Activated CD8-positive, alpha-beta memory T cell treated with anti-CD3 and anti-CD28 coated beads for 1 hour (primary cell): ENCODE data around the gene FKBP2.

Experiments used
- DNase-seq, 2 donors: peaks; one replicate each; pipeline ENCODE4 v3.0.0-alpha.2; 2020; ENCODE audit warnings: low read depth in 1 of 2; ENCODE audit errors: extremely low read depth in 1 of 2

FKBP2 gene

GRCh38 chr11:64278576-64279190 is 37.8 kb downstream of the FKBP2 start:
- DNase-seq: no peak

GRCh38 chr11:64281957-64282770 is 41.3 kb downstream of the FKBP2 start:
- DNase-seq: no peak

GRCh38 chr11:64283092-64283491 is 42.2 kb downstream of the FKBP2 start:
- no peak for DNase-seq

- DNase-seq: peak; percentile 70 to 89
Observed at GRCh38 chr11:64284048-64284961, 43.4 kb downstream of the FKBP2 start, which contains the start of gene BAD. Gene BAD (minus strand): TSS chr11:64284665. CDS start chr11:64284368, 297 bp downstream.

GRCh38 chr11:64284962-64285884 is 44.3 kb downstream of the FKBP2 start, which contains the start of gene GPR137:
Gene GPR137 (plus strand): TSS chr11:64285848. CDS start chr11:64286525, 677 bp downstream.
- DNase-seq: peak; percentile 71 to 92

GRCh38 chr11:64285885-64286800 is 45.2 kb downstream of the FKBP2 start:
- no peak for DNase-seq

GRCh38 chr11:64286801-64287159 is 45.9 kb downstream of the FKBP2 start:
- DNase-seq: no peak

- DNase-seq: no peak
Observed at GRCh38 chr11:64287676-64288352, 46.9 kb downstream of the FKBP2 start.

- DNase-seq: no peak
Observed at GRCh38 chr11:64288353-64288750, 47.5 kb downstream of the FKBP2 start.

- no peak for DNase-seq
Observed at GRCh38 chr11:64289002-64289564, 48.2 kb downstream of the FKBP2 start.

GRCh38 chr11:64290352-64291261 is 49.7 kb downstream of the FKBP2 start:
- no peak for DNase-seq

- DNase-seq: no peak
Observed at GRCh38 chr11:64291262-64291751, 50.4 kb downstream of the FKBP2 start, which contains the start of gene KCNK4. Gene KCNK4 (plus strand): TSS chr11:64291302. CDS start chr11:64293019, 1,717 bp downstream.

- DNase-seq: no peak
Observed at GRCh38 chr11:64291752-64292459, 51.0 kb downstream of the FKBP2 start.

GRCh38 chr11:64292460-64293254 is 51.8 kb downstream of the FKBP2 start:
- DNase-seq: no peak
